ENCODE measurements around the gene CCDC194. TPM values are rescaled to one million over a fixed set of nuclear protein-coding genes. Genes with fewer than 3 reads are reported as not detected.

The CCDC194 gene
- total and polyA plus RNA-seq, 2 of the 13 experiments (the other 11 are each of a cell fraction or from before 2014, with no cell fraction given), result 0.13 to 0.21 TPM

DNA sequence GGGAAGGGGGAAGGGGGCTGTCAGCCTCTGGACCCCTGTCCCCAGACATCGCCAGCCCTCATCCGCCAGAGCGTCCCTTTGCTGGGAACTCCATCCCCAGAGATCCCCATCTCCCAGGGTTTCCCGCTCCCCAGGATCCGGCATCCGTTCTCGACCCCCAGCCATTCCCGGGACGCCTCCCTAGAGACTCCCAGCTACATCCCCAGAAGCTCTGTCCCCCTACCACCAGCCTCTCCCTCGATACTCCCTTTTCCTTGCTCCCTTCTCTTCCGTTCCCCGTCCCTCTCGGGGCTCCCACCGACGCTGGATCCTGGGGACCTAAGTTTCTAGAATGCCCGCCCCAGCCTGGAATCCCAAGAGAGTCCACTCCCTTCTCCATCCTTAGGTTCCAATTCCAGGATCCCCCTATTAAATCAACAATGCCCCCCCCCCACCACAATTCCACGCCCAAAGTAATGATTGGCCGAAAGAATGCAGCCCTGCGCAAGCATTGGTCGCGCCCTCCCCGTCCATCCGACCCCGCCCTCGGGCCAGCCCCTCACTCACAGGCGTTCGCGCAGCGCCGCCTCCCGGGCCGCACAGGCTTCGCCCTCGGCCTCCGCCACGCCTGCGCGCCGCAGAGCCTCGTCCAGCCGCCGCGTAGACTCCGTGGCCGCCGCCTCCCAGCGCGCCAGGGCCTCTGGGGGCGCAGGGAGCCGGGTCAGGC, 3.2 kb downstream of the CCDC194 start (continued):
- TF ChIP-seq FOSL2 (CRISPR knock-in tag; IDR thresholded peaks at IDR 0.05), result no peak
- no peak for TF ChIP-seq MAF1 (CRISPR knock-in tag; IDR thresholded peaks at IDR 0.05; ENCODE audit: borderline replicate concordance)
- TF ChIP-seq ATM (IDR thresholded peaks at IDR 0.05; ENCODE audit: borderline replicate concordance), result no peak
- TF ChIP-seq ZNF674 (CRISPR knock-in tag; IDR thresholded peaks at IDR 0.05; ENCODE audit: low read depth), result no peak
- TF ChIP-seq FOXA3 (CRISPR knock-in tag; IDR thresholded peaks at IDR 0.05), result peak; percentile 15; the same call in 1 of the 2 replicates
- no peak for TF ChIP-seq U2AF2 (IDR thresholded peaks at IDR 0.05; ENCODE audit: low read depth, low read length)
- TF ChIP-seq SIX4 (CRISPR knock-in tag; IDR thresholded peaks at IDR 0.05), result no peak
- no peak for TF ChIP-seq ZMAT3 (CRISPR knock-in tag; conservative IDR thresholded peaks at IDR 0.05)
- no peak for TF ChIP-seq HNRNPUL1 (IDR thresholded peaks at IDR 0.05; ENCODE audit: low read depth, low read length)
- no peak for TF ChIP-seq ZNF562 (CRISPR knock-in tag; IDR thresholded peaks at IDR 0.05; ENCODE audit: borderline replicate concordance)
- TF ChIP-seq ZFP41 (CRISPR knock-in tag; IDR thresholded peaks at IDR 0.05; ENCODE audit: borderline replicate concordance), result no peak
- TF ChIP-seq PAXIP1 (CRISPR knock-in tag; conservative IDR thresholded peaks at IDR 0.05), result peak; percentile 18; the same call in 1 of the 2 replicates
- TF ChIP-seq ZNF777 (CRISPR knock-in tag; IDR thresholded peaks at IDR 0.05), result peak; percentile 79
- TF ChIP-seq ZNF160 (CRISPR knock-in tag; IDR thresholded peaks at IDR 0.05), result no peak
- TF ChIP-seq MNT (IDR thresholded peaks at IDR 0.05), result no peak
- TF ChIP-seq ZNF510 (CRISPR knock-in tag; IDR thresholded peaks at IDR 0.05; ENCODE audit: low read depth), result no peak
- TF ChIP-seq PLRG1 (conservative IDR thresholded peaks at IDR 0.05), result no peak
- TF ChIP-seq ZNF33B (CRISPR knock-in tag; IDR thresholded peaks at IDR 0.05), result no peak
- 0 out of 2 replicates have a peak, but pooled peaks have one; percentile 23 for TF ChIP-seq RFXANK (CRISPR knock-in tag; IDR thresholded peaks at IDR 0.05)
- TF ChIP-seq, protein P1, sequence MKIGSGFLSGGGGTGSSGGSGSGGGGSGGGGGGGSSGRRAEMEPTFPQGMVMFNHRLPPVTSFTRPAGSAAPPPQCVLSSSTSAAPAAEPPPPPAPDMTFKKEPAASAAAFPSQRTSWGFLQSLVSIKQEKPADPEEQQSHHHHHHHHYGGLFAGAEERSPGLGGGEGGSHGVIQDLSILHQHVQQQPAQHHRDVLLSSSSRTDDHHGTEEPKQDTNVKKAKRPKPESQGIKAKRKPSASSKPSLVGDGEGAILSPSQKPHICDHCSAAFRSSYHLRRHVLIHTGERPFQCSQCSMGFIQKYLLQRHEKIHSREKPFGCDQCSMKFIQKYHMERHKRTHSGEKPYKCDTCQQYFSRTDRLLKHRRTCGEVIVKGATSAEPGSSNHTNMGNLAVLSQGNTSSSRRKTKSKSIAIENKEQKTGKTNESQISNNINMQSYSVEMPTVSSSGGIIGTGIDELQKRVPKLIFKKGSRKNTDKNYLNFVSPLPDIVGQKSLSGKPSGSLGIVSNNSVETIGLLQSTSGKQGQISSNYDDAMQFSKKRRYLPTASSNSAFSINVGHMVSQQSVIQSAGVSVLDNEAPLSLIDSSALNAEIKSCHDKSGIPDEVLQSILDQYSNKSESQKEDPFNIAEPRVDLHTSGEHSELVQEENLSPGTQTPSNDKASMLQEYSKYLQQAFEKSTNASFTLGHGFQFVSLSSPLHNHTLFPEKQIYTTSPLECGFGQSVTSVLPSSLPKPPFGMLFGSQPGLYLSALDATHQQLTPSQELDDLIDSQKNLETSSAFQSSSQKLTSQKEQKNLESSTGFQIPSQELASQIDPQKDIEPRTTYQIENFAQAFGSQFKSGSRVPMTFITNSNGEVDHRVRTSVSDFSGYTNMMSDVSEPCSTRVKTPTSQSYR (CRISPR knock-in tag; IDR thresholded peaks at IDR 0.05; ENCODE audit: borderline replicate concordance), result no peak
- TF ChIP-seq, protein P2, sequence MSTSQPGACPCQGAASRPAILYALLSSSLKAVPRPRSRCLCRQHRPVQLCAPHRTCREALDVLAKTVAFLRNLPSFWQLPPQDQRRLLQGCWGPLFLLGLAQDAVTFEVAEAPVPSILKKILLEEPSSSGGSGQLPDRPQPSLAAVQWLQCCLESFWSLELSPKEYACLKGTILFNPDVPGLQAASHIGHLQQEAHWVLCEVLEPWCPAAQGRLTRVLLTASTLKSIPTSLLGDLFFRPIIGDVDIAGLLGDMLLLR (CRISPR knock-in tag; IDR thresholded peaks at IDR 0.05), result no peak
- no peak for TF ChIP-seq DNMT3B (CRISPR knock-in tag; conservative IDR thresholded peaks at IDR 0.05)
